HK-2 (cell line): ENCODE results near the gene TMEM213.

Experiments used
- DNase-seq: peaks from one replicate; pipeline ENCODE4 v3.0.0-alpha.2; 2018; ENCODE audit not compliant: unreplicated experiment

TMEM213 gene

GRCh38 chr7:138797715-138798320, at the start of gene TMEM213, which contains the start of gene ATP6V0A4:
TSS of gene TMEM213 (plus strand) at chr7:138797994. CDS start at chr7:138798105, 111 bp downstream.
TSS of gene ATP6V0A4 (minus strand) at chr7:138798196. CDS start at chr7:138771247, 26,949 bp downstream.
- DNase-seq, result no peak

GRCh38 chr7:138748666-138749065, 49.1 kb upstream of the TMEM213 start:
- no peak for DNase-seq

- no peak for DNase-seq
These were observed 47.8 kb upstream of the TMEM213 start for GRCh38 chr7:138749960-138750359.

- no peak for DNase-seq
These were observed 47.3 kb upstream of the TMEM213 start for GRCh38 chr7:138750473-138750872.

- no peak for DNase-seq
These were observed 46.8 kb upstream of the TMEM213 start for GRCh38 chr7:138750901-138751464.

- DNase-seq, result peak; percentile 97
These were observed 45.2 kb upstream of the TMEM213 start for GRCh38 chr7:138752518-138753149.

GRCh38 chr7:138753150-138753518, 44.7 kb upstream of the TMEM213 start:
- no peak for DNase-seq

- DNase-seq, result no peak
These were observed 44.2 kb upstream of the TMEM213 start for GRCh38 chr7:138753610-138754009.

GRCh38 chr7:138755331-138755747, 42.5 kb upstream of the TMEM213 start:
- peak; percentile 38 for DNase-seq

GRCh38 chr7:138755842-138756590, 41.8 kb upstream of the TMEM213 start:
- no peak for DNase-seq

GRCh38 chr7:138756591-138757242, 41.1 kb upstream of the TMEM213 start:
- DNase-seq, result no peak

- no peak for DNase-seq
These were observed 29.6 kb upstream of the TMEM213 start for GRCh38 chr7:138768241-138768640.

- DNase-seq, result no peak
These were observed 26.9 kb upstream of the TMEM213 start for GRCh38 chr7:138770904-138771303.

- DNase-seq, result no peak
These were observed 24.6 kb upstream of the TMEM213 start for GRCh38 chr7:138773176-138773575.

GRCh38 chr7:138773817-138774216, 24.0 kb upstream of the TMEM213 start:
- DNase-seq, result no peak

- DNase-seq, result no peak
These were observed 21.5 kb upstream of the TMEM213 start for GRCh38 chr7:138776166-138776833.

- DNase-seq, result no peak
These were observed 16.8 kb upstream of the TMEM213 start for GRCh38 chr7:138781004-138781403.

GRCh38 chr7:138784692-138785091, 13.1 kb upstream of the TMEM213 start:
- no peak for DNase-seq

GRCh38 chr7:138785587-138786437, 12.0 kb upstream of the TMEM213 start:
- no peak for DNase-seq

GRCh38 chr7:138796038-138796615, 1.7 kb upstream of the TMEM213 start:
- DNase-seq, result peak; percentile 12
